HepG2 (cell line): ENCODE data around the gene ABCB6. TPM values are rescaled to one million over a fixed set of nuclear protein-coding genes. Genes with fewer than 3 reads are reported as not detected.

Experiments
- ARID2 ChIP-seq: sonication (generic); formaldehyde crosslinking; IDR thresholded peaks from 2 replicates; pipeline ENCODE4 v1.8.1; 2022; ENCODE audit warnings: mild to moderate bottlenecking, missing genetic modification reagents, borderline replicate concordance
- ARNT ChIP-seq: fragments of 450-650 bp; IDR thresholded peaks from 2 replicates; pipeline ENCODE4 v1.6.1; 2017
- ASH2L ChIP-seq: fragments of 300-600, 200-600 bp; sonication (generic); IDR thresholded peaks from 2 replicates; pipeline ENCODE4 v1.7.0; 2017; ENCODE audit warnings: low read depth, mild to moderate bottlenecking, moderate library complexity, mixed read lengths, low read length; ENCODE audit not compliant: insufficient read length
- E2F5 ChIP-seq: sonication (generic); formaldehyde crosslinking; conservative IDR thresholded peaks from 2 replicates; pipeline ENCODE4 v1.4.0; 2020; ENCODE audit warnings: missing genetic modification reagents
- HMGA1 ChIP-seq: sonication (generic); formaldehyde crosslinking; conservative IDR thresholded peaks from 2 replicates; pipeline ENCODE4 v1.4.0; 2020; ENCODE audit warnings: missing genetic modification reagents
- NFATC3 ChIP-seq: sonication (generic); formaldehyde crosslinking; IDR thresholded peaks from 2 replicates; pipeline ENCODE4 v1.5.1; 2020; ENCODE audit warnings: mild to moderate bottlenecking, missing genetic modification reagents
- NR3C1 ChIP-seq: sonication (generic); formaldehyde crosslinking; IDR thresholded peaks from 2 replicates; pipeline ENCODE4 v1.4.0; 2020; ENCODE audit warnings: missing genetic modification reagents
- PBX2 ChIP-seq: IDR thresholded peaks from 2 replicates; pipeline ENCODE4 v1.6.1; 2016; ENCODE audit warnings: control low read depth
- RAD21 ChIP-seq: fragments of 450-650 bp; formaldehyde crosslinking; IDR thresholded peaks from 2 replicates; pipeline ENCODE4 v1.5.0; 2020; ENCODE audit warnings: mild to moderate bottlenecking
- REXO4 ChIP-seq: sonication (generic); formaldehyde crosslinking; IDR thresholded peaks from 2 replicates; pipeline ENCODE4 v1.8.0; 2022; ENCODE audit warnings: missing genetic modification reagents, mild to moderate bottlenecking, borderline replicate concordance
- RFX3 ChIP-seq: IDR thresholded peaks from 2 replicates; pipeline ENCODE4 v1.6.1; 2016; ENCODE audit warnings: missing biosample characterization, missing genetic modification reagents
- RXRB ChIP-seq: IDR thresholded peaks from 2 replicates; pipeline ENCODE4 v1.6.1; 2016; ENCODE audit warnings: borderline replicate concordance, missing genetic modification reagents, missing compliant biosample characterization
- SCMH1 ChIP-seq: sonication (generic); formaldehyde crosslinking; IDR thresholded peaks from 2 replicates; pipeline ENCODE4 v1.9.0; 2021; ENCODE audit warnings: missing genetic modification reagents, mild to moderate bottlenecking, borderline replicate concordance
- SNAI1 ChIP-seq: sonication (generic); formaldehyde crosslinking; IDR thresholded peaks from 2 replicates; pipeline ENCODE4 v1.5.0; 2020; ENCODE audit warnings: mild to moderate bottlenecking, missing genetic modification reagents, borderline replicate concordance
- SOX6 ChIP-seq, 2 experiments: fragments of 450-650 bp in 1 of 2; sonication (generic) in 1 of 2; formaldehyde crosslinking in 1 of 2; IDR thresholded peaks; 2 replicates each; pipeline versions ENCODE4 v1.4.0 to v1.6.1; 2017 to 2020; ENCODE audit warnings: antibody characterized with exemption in 1 of 2, mild to moderate bottlenecking in 1 of 2, missing genetic modification reagents in 1 of 2
- STAG1 ChIP-seq: sonication (generic); formaldehyde crosslinking; IDR thresholded peaks from 2 replicates; pipeline ENCODE4 v1.4.0; 2020; ENCODE audit warnings: missing genetic modification reagents
- ZBTB42 ChIP-seq: sonication (generic); formaldehyde crosslinking; IDR thresholded peaks from 2 replicates; pipeline ENCODE4 v1.5.0; 2020; ENCODE audit warnings: mild to moderate bottlenecking, missing genetic modification reagents
- ZNF256 ChIP-seq: sonication (generic); formaldehyde crosslinking; conservative IDR thresholded peaks from 2 replicates; pipeline ENCODE4 v1.4.0; 2020; ENCODE audit warnings: missing genetic modification reagents
- ZNF335 ChIP-seq: sonication (generic); formaldehyde crosslinking; IDR thresholded peaks from 2 replicates; pipeline ENCODE4 v1.4.0; 2020; ENCODE audit warnings: missing genetic modification reagents
- ZNF496 ChIP-seq: sonication (generic); formaldehyde crosslinking; IDR thresholded peaks from 2 replicates; pipeline ENCODE4 v1.8.1; 2023; ENCODE audit warnings: mild to moderate bottlenecking, moderate library complexity, missing genetic modification reagents; ENCODE audit not compliant: insufficient replicate concordance
- polyA plus RNA-seq, 8 experiments: library from polyadenylated mRNA; depleted of rRNA in 3 of 8; stranded (reverse) in 7 of 8; unstranded in 1 of 8; fragments of >200 nt; fragmentation: Illumina TruSeq in 4 of 8; extraction: Trizol in 4 of 8; gene quantifications; 2 replicates each; pipeline versions ENCODE4 v1.2.1 to v1.2.3, GENCODE V29; 2011 to 2016; ENCODE audit warnings: low read depth in 4 of 8, missing spikeins in 1 of 8, mixed read lengths in 1 of 8; ENCODE audit not compliant: insufficient read depth in 1 of 8
- total RNA-seq, 5 experiments: library from RNA; depleted of rRNA; stranded (reverse); fragments of >200 nt; fragmentation: Illumina TruSeq; extraction: Trizol; gene quantifications; 2 replicates each; pipeline ENCODE4 v1.2.3, GENCODE V29; 2016; ENCODE audit warnings: low read depth in 1 of 5
- TF ChIP-seq, protein P1 (sequence below): IDR thresholded peaks from 2 replicates; pipeline ENCODE4 v1.6.1; 2016; ENCODE audit warnings: missing compliant biosample characterization, missing genetic modification reagents, borderline replicate concordance
- TF ChIP-seq, protein P2 (sequence below): sonication (generic); formaldehyde crosslinking; IDR thresholded peaks from 2 replicates; pipeline ENCODE4 v1.5.0; 2020; ENCODE audit warnings: mild to moderate bottlenecking, missing genetic modification reagents
- TF ChIP-seq, protein P3 (sequence below): sonication (generic); formaldehyde crosslinking; IDR thresholded peaks from 2 replicates; pipeline ENCODE4 v1.8.0; 2022; ENCODE audit warnings: missing genetic modification reagents, mild to moderate bottlenecking, inconsistent platforms, borderline replicate concordance

The ABCB6 gene
- total and polyA plus RNA-seq, 2 of the 13 experiments (the other 11 are each of a cell fraction or from before 2014, with no cell fraction given): 91.1 to 137 TPM

GRCh38 chr2:219245148-219245898 lies 26.6 kb upstream of the ABCB6 start, which contains the start of the genes GLB1L and STK16 (continued):
- TF ChIP-seq ZNF496 (CRISPR knock-in tag) (no peak), SCMH1 (CRISPR knock-in tag) (no peak), ZBTB42 (CRISPR knock-in tag) (no peak; the same call in 1 of the 2 replicates), RFX3 (CRISPR knock-in tag) (peak; percentile 88), ZNF335 (CRISPR knock-in tag) (peak; percentile 80; the same call in 1 of the 2 replicates), SOX6 (IDR thresholded peaks at IDR 0.05) (no peak), SOX6 (CRISPR knock-in tag; IDR thresholded peaks at IDR 0.05) (peak; percentile 83), RAD21 (CRISPR knock-in tag) (peak; percentile 44), E2F5 (CRISPR knock-in tag) (peak; percentile 60; the same call in 1 of the 2 replicates), STAG1 (CRISPR knock-in tag) (no peak; the same call in 1 of the 2 replicates), HMGA1 (CRISPR knock-in tag) (no peak), PBX2 (CRISPR knock-in tag) (no peak), ARID2 (CRISPR knock-in tag) (no peak), ASH2L (peak; percentile 95), ZNF256 (CRISPR knock-in tag) (no peak), REXO4 (CRISPR knock-in tag) (no peak), NR3C1 (CRISPR knock-in tag) (no peak), ARNT (no peak), RXRB (CRISPR knock-in tag) (peak; percentile 86), NFATC3 (CRISPR knock-in tag) (peak; percentile 96; the same call in 1 of the 2 replicates), SNAI1 (CRISPR knock-in tag) (peak; percentile 72; the same call in 1 of the 2 replicates)
- TF ChIP-seq, protein P1, sequence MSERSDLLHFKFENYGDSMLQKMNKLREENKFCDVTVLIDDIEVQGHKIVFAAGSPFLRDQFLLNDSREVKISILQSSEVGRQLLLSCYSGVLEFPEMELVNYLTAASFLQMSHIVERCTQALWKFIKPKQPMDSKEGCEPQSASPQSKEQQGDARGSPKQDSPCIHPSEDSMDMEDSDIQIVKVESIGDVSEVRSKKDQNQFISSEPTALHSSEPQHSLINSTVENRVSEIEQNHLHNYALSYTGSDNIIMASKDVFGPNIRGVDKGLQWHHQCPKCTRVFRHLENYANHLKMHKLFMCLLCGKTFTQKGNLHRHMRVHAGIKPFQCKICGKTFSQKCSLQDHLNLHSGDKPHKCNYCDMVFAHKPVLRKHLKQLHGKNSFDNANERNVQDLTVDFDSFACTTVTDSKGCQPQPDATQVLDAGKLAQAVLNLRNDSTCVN (CRISPR knock-in tag): peak; percentile 70; the same call in 1 of the 2 replicates
- TF ChIP-seq, protein P2, sequence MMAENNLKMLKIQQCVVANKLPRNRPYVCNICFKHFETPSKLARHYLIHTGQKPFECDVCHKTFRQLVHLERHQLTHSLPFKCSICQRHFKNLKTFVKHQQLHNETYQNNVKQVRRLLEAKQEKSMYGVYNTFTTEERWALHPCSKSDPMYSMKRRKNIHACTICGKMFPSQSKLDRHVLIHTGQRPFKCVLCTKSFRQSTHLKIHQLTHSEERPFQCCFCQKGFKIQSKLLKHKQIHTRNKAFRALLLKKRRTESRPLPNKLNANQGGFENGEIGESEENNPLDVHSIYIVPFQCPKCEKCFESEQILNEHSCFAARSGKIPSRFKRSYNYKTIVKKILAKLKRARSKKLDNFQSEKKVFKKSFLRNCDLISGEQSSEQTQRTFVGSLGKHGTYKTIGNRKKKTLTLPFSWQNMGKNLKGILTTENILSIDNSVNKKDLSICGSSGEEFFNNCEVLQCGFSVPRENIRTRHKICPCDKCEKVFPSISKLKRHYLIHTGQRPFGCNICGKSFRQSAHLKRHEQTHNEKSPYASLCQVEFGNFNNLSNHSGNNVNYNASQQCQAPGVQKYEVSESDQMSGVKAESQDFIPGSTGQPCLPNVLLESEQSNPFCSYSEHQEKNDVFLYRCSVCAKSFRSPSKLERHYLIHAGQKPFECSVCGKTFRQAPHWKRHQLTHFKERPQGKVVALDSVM (CRISPR knock-in tag): peak; percentile 51
- TF ChIP-seq, protein P3, sequence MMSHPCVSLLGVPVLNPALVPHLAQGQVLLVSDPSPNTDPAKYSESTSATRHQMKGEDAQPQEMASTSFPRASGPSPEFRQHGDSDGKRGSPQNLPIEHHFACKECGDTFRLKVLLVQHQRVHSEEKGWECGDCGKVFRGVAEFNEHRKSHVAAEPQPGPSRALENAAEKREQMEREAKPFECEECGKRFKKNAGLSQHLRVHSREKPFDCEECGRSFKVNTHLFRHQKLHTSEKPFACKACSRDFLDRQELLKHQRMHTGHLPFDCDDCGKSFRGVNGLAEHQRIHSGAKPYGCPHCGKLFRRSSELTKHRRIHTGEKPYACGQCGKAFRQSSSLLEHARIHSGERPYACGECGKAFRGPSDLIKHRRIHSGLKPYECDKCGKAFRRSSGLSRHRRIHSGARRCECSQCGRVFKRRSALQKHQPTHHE (CRISPR knock-in tag): peak; percentile 86
